ENCODE measurements around the gene PLOD3.
"Not testable (repeated sequence)": the region's sequence is repeated elsewhere in the genome, so short reads cannot be mapped to it uniquely, and the experiment has no call there.

Gene PLOD3, protein sequence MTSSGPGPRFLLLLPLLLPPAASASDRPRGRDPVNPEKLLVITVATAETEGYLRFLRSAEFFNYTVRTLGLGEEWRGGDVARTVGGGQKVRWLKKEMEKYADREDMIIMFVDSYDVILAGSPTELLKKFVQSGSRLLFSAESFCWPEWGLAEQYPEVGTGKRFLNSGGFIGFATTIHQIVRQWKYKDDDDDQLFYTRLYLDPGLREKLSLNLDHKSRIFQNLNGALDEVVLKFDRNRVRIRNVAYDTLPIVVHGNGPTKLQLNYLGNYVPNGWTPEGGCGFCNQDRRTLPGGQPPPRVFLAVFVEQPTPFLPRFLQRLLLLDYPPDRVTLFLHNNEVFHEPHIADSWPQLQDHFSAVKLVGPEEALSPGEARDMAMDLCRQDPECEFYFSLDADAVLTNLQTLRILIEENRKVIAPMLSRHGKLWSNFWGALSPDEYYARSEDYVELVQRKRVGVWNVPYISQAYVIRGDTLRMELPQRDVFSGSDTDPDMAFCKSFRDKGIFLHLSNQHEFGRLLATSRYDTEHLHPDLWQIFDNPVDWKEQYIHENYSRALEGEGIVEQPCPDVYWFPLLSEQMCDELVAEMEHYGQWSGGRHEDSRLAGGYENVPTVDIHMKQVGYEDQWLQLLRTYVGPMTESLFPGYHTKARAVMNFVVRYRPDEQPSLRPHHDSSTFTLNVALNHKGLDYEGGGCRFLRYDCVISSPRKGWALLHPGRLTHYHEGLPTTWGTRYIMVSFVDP

DNA sequence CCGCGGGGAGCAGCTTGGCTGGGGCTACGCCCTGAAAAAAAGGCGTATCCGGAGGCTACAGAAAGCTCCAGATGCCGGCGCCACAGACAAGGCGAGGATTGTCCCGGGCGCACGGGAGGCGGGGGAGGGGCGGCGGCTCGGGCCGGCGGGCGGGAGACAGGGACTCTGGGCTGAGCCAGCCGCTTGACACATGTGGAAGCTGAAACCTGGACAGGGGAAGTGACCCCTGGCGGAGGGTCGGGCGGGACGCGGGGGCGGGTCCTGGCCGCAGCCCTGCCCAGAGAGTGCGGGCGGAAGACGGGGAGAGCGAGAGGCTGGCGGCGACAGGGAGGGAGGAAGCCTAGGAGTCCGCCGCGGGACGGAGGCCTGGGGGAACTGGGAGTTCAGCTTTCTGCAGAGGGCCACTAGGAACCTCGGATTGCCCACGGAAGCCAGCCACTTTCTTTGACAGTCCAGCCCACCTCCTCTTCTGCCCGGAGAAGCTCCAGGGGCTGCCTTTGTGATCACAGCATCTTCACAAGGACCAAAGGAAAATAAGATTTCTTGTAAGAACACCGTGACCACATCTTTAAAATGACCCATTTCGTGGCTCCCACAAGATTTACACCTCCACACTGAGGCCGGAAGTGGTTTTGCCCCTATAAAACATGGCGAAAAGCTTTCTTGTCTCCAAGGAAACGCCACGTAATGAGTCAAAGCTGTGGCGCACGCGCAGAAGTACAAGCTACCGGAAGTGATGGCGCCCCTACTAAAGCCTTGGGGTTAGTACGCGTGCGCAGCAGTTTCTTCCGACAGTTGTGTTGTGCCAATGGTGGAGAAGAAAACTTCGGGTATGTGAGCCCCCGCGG lies at the start of gene PLOD3, which contains the start of gene ZNHIT1:
Gene PLOD3, minus strand, starts transcription at position 194 of the 848 bp plus-strand sequence. CDS start 307 bp downstream, outside the sequence.
Gene ZNHIT1, plus strand, starts transcription at position 778 of the 848 bp plus-strand sequence. Its CDS starts 31 bp downstream, at position 809.
- DNase-seq, result peak; percentile 96

DNA sequence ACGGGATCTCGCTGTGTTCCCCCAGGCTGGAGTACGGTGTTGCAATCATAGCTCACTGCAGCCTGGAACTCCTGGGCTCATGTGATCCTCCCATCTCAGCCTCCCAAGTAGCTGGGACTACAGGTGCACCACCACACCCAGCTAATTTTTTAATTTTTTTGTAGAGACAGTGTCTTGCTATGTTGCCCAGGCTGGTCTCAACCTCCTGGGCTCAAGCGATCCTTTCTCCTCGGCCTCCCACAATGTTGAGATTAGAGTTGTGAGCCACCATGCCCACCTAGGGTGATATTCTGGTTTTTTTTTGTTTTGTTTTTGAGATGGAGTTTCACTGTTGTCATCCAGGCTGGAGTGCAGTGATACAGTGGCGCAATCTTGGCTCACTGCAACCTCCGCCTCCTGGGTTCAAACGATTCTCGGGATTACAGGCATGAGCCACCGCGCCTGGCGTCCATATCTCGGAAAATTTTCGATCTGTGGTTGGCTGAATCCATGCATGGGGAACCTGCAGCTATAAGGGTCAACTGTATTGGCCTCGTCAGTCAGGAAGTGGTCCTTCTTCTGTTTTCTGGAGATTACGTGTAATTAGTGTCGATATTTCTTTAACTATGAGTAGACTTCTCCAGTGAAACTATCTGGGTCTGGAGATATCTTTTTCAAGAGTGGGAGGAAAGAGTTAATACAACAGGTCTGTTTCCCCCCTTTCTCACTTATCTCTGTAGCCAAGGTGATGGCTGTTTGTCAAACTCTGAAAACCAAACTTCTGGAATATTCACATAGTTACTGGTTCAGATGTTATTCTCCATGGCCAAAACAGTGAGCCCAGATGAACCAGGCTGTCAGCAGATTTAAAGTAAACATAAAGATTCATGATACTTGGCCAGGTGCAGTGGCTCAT lies 48.5 kb upstream of the PLOD3 start:
- no peak for DNase-seq

DNA sequence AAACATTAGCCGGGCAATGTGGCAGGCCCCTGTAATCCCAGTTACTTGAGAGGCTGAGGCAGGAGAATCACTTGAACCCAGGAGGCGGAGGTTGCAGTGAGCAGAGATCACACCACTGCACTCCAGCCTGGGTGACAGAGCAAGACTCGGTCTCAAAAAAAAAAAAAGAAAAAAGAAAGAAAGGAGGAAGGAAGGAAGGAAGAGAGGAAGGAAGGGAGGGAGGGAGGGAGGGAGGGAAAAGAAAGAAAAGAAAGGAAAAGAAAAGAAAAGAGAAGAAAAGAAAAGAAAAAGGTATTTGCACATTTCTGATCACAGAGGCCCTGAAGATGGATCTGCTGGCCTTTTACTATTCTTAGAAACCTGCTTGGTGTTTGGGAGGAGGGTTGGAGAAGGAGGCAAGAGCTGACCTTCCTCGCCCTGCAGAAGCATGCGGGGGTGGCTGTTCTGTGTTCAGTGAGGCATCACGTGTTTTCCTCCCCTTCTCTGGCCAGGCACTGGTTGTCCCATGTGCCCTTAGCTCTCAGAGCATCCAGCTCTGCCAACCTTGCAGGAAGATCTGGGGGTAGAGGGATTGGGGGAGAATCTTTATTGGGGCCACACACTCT lies 46.8 kb upstream of the PLOD3 start:
- not testable (repeated sequence) for DNase-seq

DNA sequence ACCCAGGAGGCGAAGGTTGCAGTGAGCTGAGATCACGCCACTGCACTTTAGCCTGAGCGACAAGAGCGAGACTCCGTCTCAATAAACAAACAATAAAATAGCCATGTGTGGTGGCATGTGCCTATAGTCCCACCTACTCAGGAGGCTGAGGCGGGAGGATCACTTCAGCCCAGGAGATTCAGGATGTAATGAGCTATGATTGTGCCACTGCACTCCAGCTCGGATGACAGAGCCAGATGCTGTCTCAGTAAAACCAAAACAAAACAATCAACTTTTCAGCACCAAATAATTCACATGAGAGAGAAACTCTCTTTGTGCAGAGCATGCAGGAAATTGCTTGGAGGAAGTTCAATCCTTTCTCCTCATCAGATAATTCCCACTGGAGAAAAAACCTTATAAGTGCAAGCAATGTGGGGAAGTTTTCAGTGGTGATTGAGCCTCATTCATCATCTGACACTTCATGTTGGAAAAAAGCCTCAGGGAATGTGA lies 40.9 kb upstream of the PLOD3 start:
- no peak for DNase-seq

DNA sequence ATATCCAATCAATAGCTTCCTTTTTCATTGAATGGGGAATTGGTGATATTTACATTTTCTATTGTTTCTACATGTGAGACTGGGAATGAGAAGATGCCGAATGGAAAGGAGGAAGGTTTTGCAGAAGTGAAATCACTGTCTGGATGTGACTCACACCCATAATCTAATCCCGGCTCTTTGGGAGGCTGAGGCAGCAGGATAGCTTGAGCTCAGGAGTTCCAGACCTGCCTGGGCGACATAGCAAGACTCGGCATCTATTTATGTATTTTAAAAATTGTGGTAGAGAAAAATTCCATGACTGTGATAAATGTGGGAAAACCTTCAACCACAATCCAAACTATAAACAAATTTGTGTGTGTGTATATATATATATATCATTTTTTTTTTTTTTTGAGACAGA lies 38.4 kb upstream of the PLOD3 start:
- no peak for DNase-seq

DNA sequence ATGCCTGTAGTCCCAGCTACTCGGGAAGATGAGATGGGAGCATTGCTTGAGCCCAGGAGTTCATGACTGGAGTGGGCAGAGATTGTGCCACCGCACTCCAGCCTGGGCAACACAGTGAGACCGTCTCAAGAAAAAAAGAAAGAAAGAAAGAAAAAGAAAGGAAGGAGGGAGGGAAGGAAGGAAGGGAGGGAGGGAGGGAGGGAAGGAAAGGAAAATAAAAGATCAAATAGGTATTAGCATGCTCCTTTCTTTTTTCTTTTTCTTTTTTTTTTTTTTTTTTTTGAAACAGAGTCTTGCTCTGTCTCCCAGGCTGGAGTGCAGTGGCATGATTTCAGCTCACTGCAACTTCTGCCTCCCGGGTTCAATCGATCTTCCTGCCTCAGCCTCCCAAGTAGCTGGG lies 35.8 kb upstream of the PLOD3 start:
- DNase-seq, result not testable (repeated sequence)

DNA sequence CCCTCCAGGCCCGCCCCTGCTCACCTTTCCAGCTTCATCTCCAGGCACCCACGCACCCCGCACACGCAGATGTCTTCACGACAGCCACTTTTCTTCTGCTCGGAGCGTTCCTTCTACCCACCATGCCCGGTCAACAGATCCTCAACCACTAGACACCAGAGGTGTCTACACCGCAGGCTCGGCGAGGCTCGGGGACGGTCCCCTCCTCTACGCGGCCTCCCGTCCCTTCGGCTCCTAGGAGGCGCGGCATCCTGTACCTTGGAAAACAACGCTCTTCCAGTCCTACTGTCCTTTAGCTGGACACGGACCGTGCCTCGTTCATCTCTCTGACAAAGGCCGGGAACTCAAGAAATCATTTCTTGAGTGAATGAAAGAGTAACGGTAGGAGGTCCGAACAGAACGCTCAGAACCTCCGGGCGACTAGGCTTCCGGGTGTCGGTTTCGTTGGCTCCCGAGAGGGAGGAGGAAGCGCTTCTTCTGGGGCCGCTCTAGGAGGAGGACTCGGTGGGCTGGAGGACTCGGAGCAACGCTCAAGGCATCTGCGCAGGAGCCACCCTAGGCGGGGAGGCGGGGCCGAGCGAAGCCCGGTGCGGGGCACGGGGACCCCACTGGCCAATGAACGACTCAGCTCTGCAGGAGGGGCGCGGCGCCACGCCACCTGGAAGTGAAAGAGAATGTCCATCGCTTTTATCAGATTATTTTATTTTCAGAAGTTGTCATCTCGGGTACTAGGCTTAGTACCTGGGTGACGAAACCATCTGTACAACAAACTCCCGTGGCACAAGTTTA lies 34.7 kb upstream of the PLOD3 start:
- peak; percentile 100 for DNase-seq

DNA sequence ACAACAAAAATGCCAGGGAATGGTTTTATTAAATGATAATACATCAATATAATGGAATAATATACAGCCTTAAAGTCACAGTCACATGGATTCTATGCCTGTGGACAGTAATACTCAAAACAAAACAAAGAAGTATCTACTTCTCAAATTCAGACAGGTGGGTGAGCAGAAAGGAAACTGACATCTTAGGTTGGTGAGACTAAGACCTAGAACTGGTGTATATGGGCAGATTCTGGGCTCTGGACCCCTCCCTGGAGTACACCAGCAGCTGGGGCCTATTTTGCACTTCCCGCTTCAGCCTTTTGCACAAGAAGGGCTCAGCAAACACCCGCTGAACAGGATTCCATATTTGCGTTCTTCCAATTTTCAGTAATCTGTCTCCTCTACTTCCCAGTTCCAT lies 32.9 kb upstream of the PLOD3 start:
- DNase-seq, result no peak

DNA sequence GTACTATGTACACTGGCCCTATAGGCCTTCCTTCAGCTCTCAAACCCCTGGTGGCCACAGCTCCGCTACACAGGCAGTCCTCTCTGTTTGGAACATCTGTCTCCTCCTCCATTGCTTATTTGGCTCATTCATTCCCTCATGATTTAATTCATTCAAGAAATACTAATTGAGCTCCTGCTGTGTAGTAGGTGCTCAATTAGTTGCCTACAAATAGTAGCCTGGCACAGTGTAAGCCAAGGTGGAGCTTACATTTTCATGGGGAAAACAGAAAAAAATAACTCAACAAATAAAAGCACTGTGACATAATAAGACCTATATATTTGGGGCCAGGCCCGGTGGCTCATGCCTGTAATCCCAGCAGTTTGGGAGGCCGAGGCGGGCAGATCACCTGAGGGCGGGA lies 30.9 kb upstream of the PLOD3 start:
- no peak for DNase-seq

DNA sequence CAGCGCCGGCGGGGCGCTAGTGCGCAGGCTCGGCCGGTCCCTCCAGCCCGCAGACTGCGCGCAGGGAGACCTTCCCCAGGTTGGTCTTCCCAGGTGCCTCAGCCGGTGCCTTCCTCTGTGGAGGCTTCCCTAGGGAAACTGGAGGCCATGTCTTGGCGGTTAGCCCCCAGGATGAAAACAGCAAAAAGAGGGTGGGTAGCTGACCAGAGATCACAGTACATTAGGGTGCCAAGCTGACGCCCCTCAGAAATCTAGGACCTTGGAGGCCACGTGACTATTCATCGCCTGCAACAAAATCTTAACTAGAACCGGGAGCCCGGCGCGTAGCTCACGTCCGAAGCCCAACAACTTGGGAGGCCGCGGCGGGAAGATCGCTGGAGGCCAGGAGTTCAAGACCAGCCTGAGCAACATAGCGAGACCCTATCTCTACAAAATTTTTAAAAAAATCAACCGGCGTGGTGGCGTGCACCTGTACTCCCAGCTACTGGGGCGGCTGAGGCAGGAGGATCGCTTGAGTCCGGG lies 27.8 kb upstream of the PLOD3 start:
- DNase-seq, result no peak

DNA sequence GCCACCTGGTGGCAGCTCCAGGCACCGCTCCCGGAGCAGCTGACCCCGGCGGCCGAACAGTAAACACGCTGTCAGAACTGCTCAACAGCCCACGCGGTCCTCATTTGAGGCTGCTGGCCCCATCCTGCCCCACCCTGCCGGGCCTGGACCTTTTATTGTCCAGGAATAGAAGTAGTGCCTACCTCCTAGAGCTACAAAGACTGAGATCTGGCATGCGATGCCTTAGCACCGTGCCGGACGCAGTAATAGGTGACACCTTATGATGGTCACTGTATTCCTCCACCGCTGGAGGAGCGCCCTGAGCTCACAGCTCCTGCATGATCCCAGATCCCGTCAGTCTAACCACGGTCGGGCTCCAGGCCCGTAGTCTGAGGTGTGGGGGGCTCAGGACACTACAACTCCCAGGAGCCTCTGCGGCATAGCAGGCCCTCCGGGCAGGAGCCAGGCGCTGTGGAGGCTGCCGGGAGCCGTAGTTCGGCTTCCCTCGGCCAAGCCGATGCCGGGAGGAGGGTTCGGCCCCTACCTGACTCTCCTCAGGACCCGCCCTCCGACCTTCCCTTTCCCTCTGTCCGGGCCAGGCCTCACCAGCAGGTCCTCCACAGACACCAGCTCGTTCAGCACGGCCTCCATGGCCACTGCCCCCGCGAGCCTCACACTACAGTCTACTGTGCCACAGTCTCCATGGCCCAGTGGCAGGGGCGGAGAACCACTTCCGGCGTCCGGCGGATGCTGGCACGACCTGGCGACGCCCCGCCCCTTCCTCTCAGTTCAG lies 27.2 kb upstream of the PLOD3 start, which contains the start of gene FIS1:
Gene FIS1, minus strand, starts transcription at position 707 of the 772 bp plus-strand sequence. Its CDS starts 77 bp downstream, at position 630.
- DNase-seq, result peak; percentile 90

DNA sequence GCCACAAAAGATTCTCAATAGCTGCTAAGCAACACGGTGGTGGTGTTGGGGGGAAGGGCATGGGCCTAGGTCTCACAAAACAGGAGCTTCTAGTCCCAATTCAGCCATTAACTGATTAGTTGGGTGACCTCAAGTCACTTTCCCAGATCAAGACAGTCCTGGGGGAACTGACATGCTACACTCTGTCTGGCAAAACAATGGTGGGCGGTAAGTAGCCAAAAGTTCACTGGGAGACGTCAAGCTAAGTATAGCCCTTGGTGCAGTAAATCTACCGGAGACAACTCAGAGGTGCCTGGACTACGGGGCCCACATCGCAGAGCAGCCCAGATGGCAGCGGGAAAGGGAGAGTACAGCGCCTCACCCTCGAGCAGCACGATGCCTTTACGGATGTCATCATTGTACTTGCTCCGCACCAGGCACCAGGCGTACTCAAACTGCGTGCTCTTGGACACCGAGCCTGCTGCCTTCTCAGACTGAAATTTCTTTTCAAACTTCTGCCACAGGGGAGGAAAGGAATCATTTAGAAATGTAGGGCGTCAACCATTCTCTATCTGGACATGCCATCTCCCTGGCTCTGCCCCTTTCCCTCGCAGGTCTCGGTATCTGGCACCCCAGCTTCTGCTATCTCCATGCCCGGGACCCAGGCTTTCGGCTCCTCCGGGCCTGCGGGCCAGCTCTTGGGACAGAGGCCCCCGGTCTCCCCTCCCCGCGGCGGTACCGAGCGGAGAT lies 26.4 kb upstream of the PLOD3 start:
- DNase-seq, result no peak

DNA sequence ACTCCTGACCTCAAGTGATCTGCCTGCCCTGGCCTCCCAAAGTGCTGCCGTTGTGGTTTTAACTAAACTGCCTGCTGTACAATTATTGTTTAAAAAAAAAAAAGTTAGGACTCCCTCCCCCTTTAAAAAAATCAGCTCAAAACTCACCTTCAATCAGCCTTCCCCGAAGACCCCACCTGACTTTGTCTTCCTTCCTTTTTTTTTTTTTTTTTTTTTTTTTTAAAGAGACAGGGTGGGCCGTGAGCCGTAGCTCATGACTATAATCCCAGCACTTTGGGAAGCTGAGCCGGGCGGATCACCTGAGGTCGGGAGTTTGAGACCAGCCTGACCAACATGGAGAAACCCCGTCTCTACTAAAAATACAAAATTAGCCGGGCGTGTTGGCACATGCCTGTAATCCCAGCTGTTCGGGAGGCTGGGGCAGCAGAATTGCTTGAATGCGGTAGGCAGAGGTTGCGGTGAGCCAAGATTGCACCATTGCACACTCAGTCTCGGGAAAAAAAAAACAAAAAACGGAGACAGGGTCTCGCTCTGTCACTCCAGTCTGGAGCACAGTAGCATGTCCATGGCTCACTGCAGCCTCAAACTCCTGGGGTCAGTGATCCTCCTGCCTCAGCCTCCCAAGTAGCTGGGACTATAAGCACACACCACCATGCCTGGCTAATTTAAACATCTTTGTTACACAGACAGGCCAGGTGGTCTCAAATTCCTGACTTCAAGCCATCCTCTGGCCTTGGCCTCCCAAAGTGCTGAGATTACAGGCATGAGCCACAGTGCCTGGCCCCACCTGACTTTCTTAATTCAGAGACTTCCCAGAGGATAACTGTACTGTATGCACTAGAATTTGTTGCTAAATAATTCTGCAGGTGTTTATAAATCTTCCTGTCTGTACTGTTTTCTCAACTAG lies 24.3 kb upstream of the PLOD3 start:
- no peak for DNase-seq

DNA sequence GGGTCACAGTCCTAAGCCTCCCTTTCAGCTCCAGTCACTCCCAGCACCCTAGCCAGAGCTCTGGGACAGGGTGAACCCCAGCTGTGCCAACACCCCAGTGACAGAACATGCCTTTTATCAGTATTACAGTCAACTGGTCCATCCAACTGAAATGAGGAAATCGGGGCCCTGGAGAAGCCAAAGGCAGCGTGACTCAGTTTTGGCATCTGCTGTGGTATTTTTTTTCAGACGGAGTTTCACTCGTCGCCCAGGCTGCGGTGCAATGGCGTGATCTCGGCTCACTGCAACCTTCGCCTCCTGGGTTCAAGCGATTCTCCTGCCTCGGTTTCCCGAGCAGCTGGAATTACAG lies 23.6 kb upstream of the PLOD3 start:
- no peak for DNase-seq

DNA sequence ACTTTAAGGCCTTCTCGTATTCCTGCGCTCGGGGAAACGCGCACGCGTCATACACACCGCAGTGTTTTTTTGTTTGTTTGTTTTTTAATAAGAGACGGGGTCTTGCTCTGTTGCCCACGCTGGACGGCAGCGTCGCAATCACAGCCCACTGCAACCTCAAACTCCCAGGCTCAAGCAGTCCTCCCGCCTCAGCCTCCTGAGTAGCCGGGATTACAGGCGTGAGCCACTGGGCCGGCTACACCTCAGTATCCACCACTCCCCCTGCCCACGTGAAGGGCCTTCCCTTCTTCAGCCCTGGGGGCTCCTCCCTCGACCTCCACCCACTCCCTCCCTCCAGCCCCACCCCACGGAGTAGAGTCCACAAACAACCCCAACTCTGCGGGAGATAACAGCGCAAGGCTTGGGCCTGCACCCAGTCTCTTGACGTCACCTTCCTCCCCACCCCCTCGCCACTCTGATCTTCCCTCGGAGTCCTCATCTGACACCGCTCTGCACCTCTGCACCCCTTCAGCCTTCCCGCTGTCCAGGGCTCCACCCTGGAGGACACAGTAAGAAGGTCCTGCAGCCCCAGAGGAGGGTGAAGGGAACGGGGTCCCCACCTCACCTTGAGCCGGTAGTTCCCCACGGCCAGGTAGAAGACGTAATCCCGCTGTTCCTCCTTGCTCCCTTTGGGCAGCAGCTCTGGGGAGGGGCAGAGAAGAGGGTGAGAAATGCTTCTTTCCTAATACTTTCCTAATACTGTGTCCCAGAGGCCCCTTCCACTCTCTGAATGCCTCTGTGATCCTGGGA lies 23.0 kb upstream of the PLOD3 start:
- no peak for DNase-seq

DNA sequence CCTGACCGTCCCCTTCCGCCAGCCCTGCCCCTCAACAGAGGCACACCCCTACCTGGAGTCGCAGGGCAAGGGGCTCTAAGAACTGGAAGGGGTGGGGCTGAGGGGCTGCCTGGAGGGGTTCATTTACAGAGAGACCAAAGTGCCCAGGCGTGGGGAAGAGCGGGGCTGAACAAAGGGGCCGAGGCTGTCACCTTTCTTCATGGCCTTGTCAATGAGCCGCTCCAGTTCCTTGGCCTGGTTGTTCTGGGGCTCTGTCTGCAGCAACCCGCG lies 22.5 kb upstream of the PLOD3 start:
- no peak for DNase-seq
